HEK293 (cell line): ENCODE data around the gene GOSR2.

Experiments used
- CTCF ChIA-PET: fragments of 350-600 bp; formaldehyde crosslinking; extraction: SDS; loops from one replicate; lab custom pipeline; 2021; ENCODE audit warnings: antibody characterized with exemption; lab: Yijun Ruan, JAX
- POLR2A ChIA-PET: fragments of 300-600 bp; formaldehyde crosslinking; extraction: SDS; loops from one replicate; lab custom pipeline; 2020; ENCODE audit warnings: antibody characterized with exemption, inconsistent platforms; lab: Yijun Ruan, JAX
- H3K27ac ChIP-seq: fragments of 200-500 bp; sonication (Bioruptor generic); 2 replicates; pipeline ENCODE4 v1.5.1; 2014; ENCODE audit warnings: low read depth, low read length, control low read depth, inconsistent platforms; ENCODE audit errors: extremely low read depth
- H3K36me3 ChIP-seq, 2 experiments: fragments of 200-500 bp in 1 of 2; sonication (Bioruptor generic) in 1 of 2; 1 replicate in 1 of 2; 2 replicates in 1 of 2; pipeline ENCODE4 v1.5.1; 2014 to 2017; ENCODE audit warnings: inconsistent platforms in 2 of 2, low read length in 2 of 2; ENCODE audit not compliant: control insufficient read depth in 2 of 2, insufficient read depth in 1 of 2
- H3K4me1 ChIP-seq: fragments of 200-500 bp; sonication (Bioruptor generic); 2 replicates; pipeline ENCODE4 v1.5.1; 2014; ENCODE audit warnings: mild to moderate bottlenecking, low read length, inconsistent platforms; ENCODE audit not compliant: control insufficient read depth, insufficient read depth
- H3K4me3 ChIP-seq: 2 replicates; pipeline ENCODE4 v1.5.1; 2011; ENCODE audit warnings: low read depth, mild to moderate bottlenecking, control low read depth, low read length, moderate library complexity
- H3K9me3 ChIP-seq: fragments of 200-500 bp; sonication (Bioruptor generic); 2 replicates; pipeline ENCODE4 v1.5.1; 2014; ENCODE audit warnings: low read depth, low read length, inconsistent platforms; ENCODE audit not compliant: control insufficient read depth, insufficient read depth
- BCL11A ChIP-seq: fragments of 450-650 bp; formaldehyde crosslinking; IDR thresholded peaks from 2 replicates; pipeline ENCODE4 v1.5.1; 2016; ENCODE audit warnings: low read depth, missing biosample characterization, missing genetic modification characterization
- BCL11B ChIP-seq: fragments of 450-650 bp; formaldehyde crosslinking; IDR thresholded peaks from 2 replicates; pipeline ENCODE4 v1.5.1; 2016; ENCODE audit warnings: low read depth, missing biosample characterization, missing genetic modification characterization
- IKZF3 ChIP-seq: fragments of 450-650 bp; IDR thresholded peaks from 2 replicates; pipeline ENCODE4 v1.5.0; 2018; ENCODE audit warnings: missing biosample characterization, mild to moderate bottlenecking, missing genetic modification characterization, moderate library complexity
- PRDM6 ChIP-seq: fragments of 450-650 bp; formaldehyde crosslinking; IDR thresholded peaks from 2 replicates; pipeline ENCODE4 v1.5.1; 2017; ENCODE audit warnings: missing biosample characterization, missing genetic modification characterization
- TCF7L2 ChIP-seq: IDR thresholded peaks from 2 replicates; pipeline ENCODE4 v1.6.1; 2011; ENCODE audit warnings: low read depth, mild to moderate bottlenecking, inconsistent platforms, low read length, moderate library complexity, borderline replicate concordance
- ZFP37 ChIP-seq: fragments of 450-650 bp; formaldehyde crosslinking; IDR thresholded peaks from 2 replicates; pipeline ENCODE4 v1.5.1; 2016; ENCODE audit warnings: missing biosample characterization, missing genetic modification characterization
- ZIC2 ChIP-seq: fragments of 450-650 bp; formaldehyde crosslinking; IDR thresholded peaks from 2 replicates; pipeline ENCODE4 v1.5.1; 2016; ENCODE audit warnings: missing biosample characterization, missing genetic modification characterization
- ZNF169 ChIP-seq: fragments of 450-650 bp; formaldehyde crosslinking; IDR thresholded peaks from 2 replicates; pipeline ENCODE4 v1.5.1; 2016; ENCODE audit warnings: missing biosample characterization, missing genetic modification characterization
- ZNF223 ChIP-seq: fragments of 450-650 bp; formaldehyde crosslinking; IDR thresholded peaks from 2 replicates; pipeline ENCODE4 v1.5.1; 2016; ENCODE audit warnings: missing biosample characterization, missing genetic modification characterization
- ZNF239 ChIP-seq: fragments of 450-650 bp; formaldehyde crosslinking; IDR thresholded peaks from 2 replicates; pipeline ENCODE4 v1.5.1; 2016; ENCODE audit warnings: missing biosample characterization, missing genetic modification characterization
- ZNF24 ChIP-seq: fragments of 450-650 bp; formaldehyde crosslinking; IDR thresholded peaks from 2 replicates; pipeline ENCODE4 v1.5.1; 2016; ENCODE audit warnings: missing biosample characterization, missing genetic modification characterization
- ZNF248 ChIP-seq: fragments of 450-650 bp; formaldehyde crosslinking; IDR thresholded peaks from 2 replicates; pipeline ENCODE4 v1.5.1; 2017; ENCODE audit warnings: missing biosample characterization, missing genetic modification characterization
- ZNF280C ChIP-seq: fragments of 450-650 bp; formaldehyde crosslinking; IDR thresholded peaks from 2 replicates; pipeline ENCODE4 v1.5.1; 2016; ENCODE audit warnings: missing biosample characterization, missing genetic modification characterization
- ZNF292 ChIP-seq: fragments of 450-650 bp; formaldehyde crosslinking; IDR thresholded peaks from 2 replicates; pipeline ENCODE4 v1.5.1; 2016; ENCODE audit warnings: low read depth, missing biosample characterization, missing genetic modification characterization, borderline replicate concordance
- ZNF311 ChIP-seq: fragments of 450-650 bp; formaldehyde crosslinking; IDR thresholded peaks from 2 replicates; pipeline ENCODE4 v1.5.1; 2017; ENCODE audit warnings: missing biosample characterization, missing genetic modification characterization, borderline replicate concordance
- ZNF48 ChIP-seq: fragments of 450-650 bp; formaldehyde crosslinking; IDR thresholded peaks from 2 replicates; pipeline ENCODE4 v1.5.1; 2016; ENCODE audit warnings: missing biosample characterization, missing genetic modification characterization
- ZNF596 ChIP-seq: fragments of 450-650 bp; IDR thresholded peaks from 2 replicates; pipeline ENCODE4 v1.5.0; 2018; ENCODE audit warnings: missing biosample characterization, mild to moderate bottlenecking, missing genetic modification characterization, moderate library complexity
- ZNF768 ChIP-seq: fragments of 450-650 bp; formaldehyde crosslinking; IDR thresholded peaks from 2 replicates; pipeline ENCODE4 v1.5.1; 2018; ENCODE audit warnings: missing biosample characterization, mild to moderate bottlenecking, missing genetic modification characterization
- ZSCAN16 ChIP-seq: fragments of 450-650 bp; formaldehyde crosslinking; IDR thresholded peaks from 2 replicates; pipeline ENCODE4 v1.5.1; 2016; ENCODE audit warnings: missing biosample characterization, missing genetic modification characterization
- ZXDB ChIP-seq: fragments of 450-650 bp; formaldehyde crosslinking; IDR thresholded peaks from 2 replicates; pipeline ENCODE4 v1.5.1; 2016; ENCODE audit warnings: missing biosample characterization, missing genetic modification characterization
- TF ChIP-seq, protein P1 (sequence below): fragments of 450-650 bp; formaldehyde crosslinking; IDR thresholded peaks from 2 replicates; pipeline ENCODE4 v1.5.1; 2016; ENCODE audit warnings: missing biosample characterization, missing genetic modification characterization
- TF ChIP-seq, protein P2 (sequence below): fragments of 450-650 bp; formaldehyde crosslinking; IDR thresholded peaks from 2 replicates; pipeline ENCODE4 v1.5.1; 2017; ENCODE audit warnings: missing biosample characterization, mild to moderate bottlenecking, missing genetic modification characterization, moderate library complexity
- TF ChIP-seq, protein P3 (sequence below): fragments of 450-650 bp; formaldehyde crosslinking; IDR thresholded peaks from 2 replicates; pipeline ENCODE4 v1.5.1; 2016; ENCODE audit warnings: missing biosample characterization, missing genetic modification characterization, low read depth

The GOSR2 gene

GRCh38 chr17:46894476-46895151 lies 28.3 kb upstream of the GOSR2 start:
- H3K4me3 ChIP-seq: no peak overlapping the region
- no peaks in the 10 kb centered on the region for H3K36me3 ChIP-seq
- no peak overlapping the region for H3K27ac ChIP-seq
- H3K4me1 ChIP-seq: no peaks in the 10 kb centered on the region
- POLR2A ChIA-PET: no interaction called here
- CTCF ChIA-PET: interaction anchor here (0.6 kb wide), 1 partner anchor 164 kb away, joined by 3 read pairs; no protein-coding TSS in a partner anchor
- TF ChIP-seq ZNF596 (tag by site-specific recombination) (no peak), ZIC2 (peak; percentile 20; the same call in 1 of the 2 replicates)
- H3K9me3 ChIP-seq: no peaks in the 10 kb centered on the region

GRCh38 chr17:46895171-46895570 lies 27.8 kb upstream of the GOSR2 start:
- Histone ChIP-seq H3K9me3 (no peaks in the 10 kb centered on the region), H3K4me1 (no peaks in the 10 kb centered on the region), H3K27ac (no peak overlapping the region), H3K36me3 (no peaks in the 10 kb centered on the region)
- ChIA-PET POLR2A (no interaction called here), CTCF (interaction anchor here (0.6 kb wide), 1 partner anchor 164 kb away, joined by 3 read pairs; no protein-coding TSS in a partner anchor)
- TF ChIP-seq ZNF223 (tag by site-specific recombination) (no peak), ZNF239 (tag by site-specific recombination) (no peak), ZNF280C (tag by site-specific recombination) (no peak), TCF7L2 (no peak), ZNF248 (tag by site-specific recombination) (no peak), ZNF768 (no peak)
- TF ChIP-seq, protein P1, sequence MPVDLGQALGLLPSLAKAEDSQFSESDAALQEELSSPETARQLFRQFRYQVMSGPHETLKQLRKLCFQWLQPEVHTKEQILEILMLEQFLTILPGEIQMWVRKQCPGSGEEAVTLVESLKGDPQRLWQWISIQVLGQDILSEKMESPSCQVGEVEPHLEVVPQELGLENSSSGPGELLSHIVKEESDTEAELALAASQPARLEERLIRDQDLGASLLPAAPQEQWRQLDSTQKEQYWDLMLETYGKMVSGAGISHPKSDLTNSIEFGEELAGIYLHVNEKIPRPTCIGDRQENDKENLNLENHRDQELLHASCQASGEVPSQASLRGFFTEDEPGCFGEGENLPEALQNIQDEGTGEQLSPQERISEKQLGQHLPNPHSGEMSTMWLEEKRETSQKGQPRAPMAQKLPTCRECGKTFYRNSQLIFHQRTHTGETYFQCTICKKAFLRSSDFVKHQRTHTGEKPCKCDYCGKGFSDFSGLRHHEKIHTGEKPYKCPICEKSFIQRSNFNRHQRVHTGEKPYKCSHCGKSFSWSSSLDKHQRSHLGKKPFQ (tag by site-specific recombination): no peak
- TF ChIP-seq, all 188 proteins: peak for 0
- no peak overlapping the region for H3K4me3 ChIP-seq

DNA sequence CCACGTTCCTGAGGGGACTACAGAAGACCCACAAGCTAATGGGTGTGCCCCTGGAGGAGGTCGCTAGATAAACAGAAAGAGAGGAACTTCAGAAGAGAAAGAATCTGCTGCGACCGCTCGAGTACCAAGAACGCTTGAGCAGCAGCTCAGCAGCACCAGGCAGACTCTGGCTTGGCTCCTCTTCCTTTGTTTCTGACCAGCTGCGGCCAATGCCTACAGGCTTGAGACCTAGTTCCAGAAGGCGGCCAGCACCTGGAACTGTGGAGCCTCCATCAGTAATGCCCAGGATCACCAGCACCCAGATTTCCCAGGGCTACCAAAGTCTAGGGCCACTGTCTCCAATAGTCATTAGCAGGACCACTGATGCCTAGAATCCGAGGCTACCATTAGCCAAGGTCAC lies 26.0 kb upstream of the GOSR2 start:
- Histone ChIP-seq H3K9me3 (no peaks in the 10 kb centered on the region), H3K27ac (no peak overlapping the region), H3K36me3 (no peaks in the 10 kb centered on the region), H3K4me3 (no peak overlapping the region), H3K4me1 (no peaks in the 10 kb centered on the region)
- POLR2A ChIA-PET: no interaction called here
- CTCF ChIA-PET: no interaction called here
- TF ChIP-seq BCL11A: no peak
- no peak for TF ChIP-seq ZNF169 (tag by site-specific recombination)
- TF ChIP-seq, protein P2, sequence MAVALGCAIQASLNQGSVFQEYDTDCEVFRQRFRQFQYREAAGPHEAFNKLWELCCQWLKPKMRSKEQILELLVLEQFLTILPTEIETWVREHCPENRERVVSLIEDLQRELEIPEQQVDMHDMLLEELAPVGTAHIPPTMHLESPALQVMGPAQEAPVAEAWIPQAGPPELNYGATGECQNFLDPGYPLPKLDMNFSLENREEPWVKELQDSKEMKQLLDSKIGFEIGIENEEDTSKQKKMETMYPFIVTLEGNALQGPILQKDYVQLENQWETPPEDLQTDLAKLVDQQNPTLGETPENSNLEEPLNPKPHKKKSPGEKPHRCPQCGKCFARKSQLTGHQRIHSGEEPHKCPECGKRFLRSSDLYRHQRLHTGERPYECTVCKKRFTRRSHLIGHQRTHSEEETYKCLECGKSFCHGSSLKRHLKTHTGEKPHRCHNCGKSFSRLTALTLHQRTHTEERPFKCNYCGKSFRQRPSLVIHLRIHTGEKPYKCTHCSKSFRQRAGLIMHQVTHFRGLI (tag by site-specific recombination): no peak
- TF ChIP-seq IKZF3: no peak
- TF ChIP-seq ZNF311 (tag by site-specific recombination): no peak
- TF ChIP-seq, protein P3, sequence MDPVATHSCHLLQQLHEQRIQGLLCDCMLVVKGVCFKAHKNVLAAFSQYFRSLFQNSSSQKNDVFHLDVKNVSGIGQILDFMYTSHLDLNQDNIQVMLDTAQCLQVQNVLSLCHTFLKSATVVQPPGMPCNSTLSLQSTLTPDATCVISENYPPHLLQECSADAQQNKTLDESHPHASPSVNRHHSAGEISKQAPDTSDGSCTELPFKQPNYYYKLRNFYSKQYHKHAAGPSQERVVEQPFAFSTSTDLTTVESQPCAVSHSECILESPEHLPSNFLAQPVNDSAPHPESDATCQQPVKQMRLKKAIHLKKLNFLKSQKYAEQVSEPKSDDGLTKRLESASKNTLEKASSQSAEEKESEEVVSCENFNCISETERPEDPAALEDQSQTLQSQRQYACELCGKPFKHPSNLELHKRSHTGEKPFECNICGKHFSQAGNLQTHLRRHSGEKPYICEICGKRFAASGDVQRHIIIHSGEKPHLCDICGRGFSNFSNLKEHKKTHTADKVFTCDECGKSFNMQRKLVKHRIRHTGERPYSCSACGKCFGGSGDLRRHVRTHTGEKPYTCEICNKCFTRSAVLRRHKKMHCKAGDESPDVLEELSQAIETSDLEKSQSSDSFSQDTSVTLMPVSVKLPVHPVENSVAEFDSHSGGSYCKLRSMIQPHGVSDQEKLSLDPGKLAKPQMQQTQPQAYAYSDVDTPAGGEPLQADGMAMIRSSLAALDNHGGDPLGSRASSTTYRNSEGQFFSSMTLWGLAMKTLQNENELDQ (tag by site-specific recombination): no peak
- TF ChIP-seq ZNF292 (tag by site-specific recombination): no peak
- TF ChIP-seq PRDM6 (tag by site-specific recombination): no peak
- TF ChIP-seq ZNF48 (tag by site-specific recombination): no peak
- TF ChIP-seq ZFP37 (tag by site-specific recombination): no peak
- TF ChIP-seq ZNF24 (tag by site-specific recombination): no peak
- TF ChIP-seq ZXDB (tag by site-specific recombination): no peak
- TF ChIP-seq ZSCAN16 (tag by site-specific recombination): no peak
- TF ChIP-seq BCL11B (tag by site-specific recombination): no peak
